A549 (cell line): ENCODE measurements around the gene KIF26A. TPM values are rescaled to one million over a fixed set of nuclear protein-coding genes. Genes with fewer than 3 reads are reported as not detected.

ENCODE experiments used
- ATAC-seq, 2 experiments: fragments of 200-7000 bp in 1 of 2; fragments of >200 bp in 1 of 2; cut with Nextera tagmentation in 1 of 2; cut with Tn5 transposase in 1 of 2; 3 replicates each; pipeline versions ENCODE4 v1.8.0 to v1.9.1; 2018 to 2020; ENCODE audit warnings: mild to moderate bottlenecking in 1 of 2, moderate library complexity in 1 of 2
- CTCF ChIA-PET: fragments of 300-600 bp; sonication (Branson Sonifier 250); formaldehyde crosslinking; extraction: SDS; loops from one replicate; lab custom pipeline; 2021; ENCODE audit warnings: antibody characterized with exemption, inconsistent platforms; lab: Yijun Ruan, JAX
- POLR2A ChIA-PET: fragments of 350-600 bp; formaldehyde crosslinking; extraction: SDS; loops from one replicate; lab custom pipeline; 2021; ENCODE audit warnings: antibody characterized with exemption, inconsistent platforms; lab: Yijun Ruan, JAX
- DNase-seq, 2 experiments: peaks; one replicate each; pipeline versions ENCODE4 v3.0.0 to v3.0.0-alpha.2; 2011 to 2016; ENCODE audit warnings: low read depth in 1 of 2, low spot score in 1 of 2
- FAIRE-seq: peaks from 2 replicates; lab custom pipeline; 2011; peaks lifted over from hg19 to GRCh38; lab: Jason Lieb, UNC
- H3K27ac ChIP-seq, 2 experiments: fragments of >200 bp; sonication (Bioruptor Twin); formaldehyde crosslinking; 3 replicates each; pipeline ENCODE4 v1.5.1; 2016 to 2017
- H3K4me1 ChIP-seq: fragments of >200 bp; sonication (Bioruptor Twin); formaldehyde crosslinking; 3 replicates; pipeline ENCODE4 v1.6.1; 2016
- H3K4me2 ChIP-seq: fragments of >200 bp; sonication (Bioruptor Twin); formaldehyde crosslinking; 3 replicates; pipeline ENCODE4 v1.6.1; 2016
- H3K4me3 ChIP-seq: fragments of >200 bp; sonication (Bioruptor Twin); formaldehyde crosslinking; 3 replicates; pipeline ENCODE4 v1.5.1; 2016
- H3K9me3 ChIP-seq: fragments of >200 bp; sonication (Bioruptor Twin); formaldehyde crosslinking; 3 replicates; pipeline ENCODE4 v1.6.1; 2016
- ATOH8 ChIP-seq: fragments of 250-450 bp; sonication (Bioruptor Pico); IDR thresholded peaks from 2 replicates; pipeline ENCODE4 v1.5.0; 2020; ENCODE audit warnings: low read depth, mild to moderate bottlenecking, moderate library complexity
- CBX2 ChIP-seq: fragments of 200-600 bp; sonication (generic); IDR thresholded peaks from 2 replicates; pipeline ENCODE4 v1.6.1; 2016; ENCODE audit warnings: low read depth, mild to moderate bottlenecking, borderline replicate concordance
- CEBPB ChIP-seq, 2 experiments: fragments of >200 bp in 1 of 2; sonication (Bioruptor Twin) in 1 of 2; formaldehyde crosslinking in 1 of 2; IDR thresholded peaks; 2 replicates each; pipeline ENCODE4 v1.6.1; 2012 to 2016
- CHD2 ChIP-seq: fragments of 150-350 bp; IDR thresholded peaks from 2 replicates; pipeline ENCODE4 v1.6.1; 2014; ENCODE audit warnings: low read length; ENCODE audit not compliant: partially characterized antibody
- EHF ChIP-seq: fragments of 250-450 bp; sonication (Bioruptor Pico); IDR thresholded peaks from 2 replicates; pipeline ENCODE4 v1.5.0; 2020; ENCODE audit warnings: mild to moderate bottlenecking
- EHMT2 ChIP-seq: fragments of 200-600 bp; sonication (generic); IDR thresholded peaks from 2 replicates; pipeline ENCODE4 v1.6.1; 2016; ENCODE audit warnings: antibody characterized with exemption, low read depth, mild to moderate bottlenecking, moderate library complexity
- EP300 ChIP-seq, 2 experiments: fragments of >200 bp; sonication (Bioruptor Twin); formaldehyde crosslinking; IDR thresholded peaks; 2 replicates in 1 of 2; 3 replicates in 1 of 2; pipeline ENCODE4 v1.6.1; 2016 to 2017
- FOSB ChIP-seq: fragments of 250-450 bp; sonication (Bioruptor Pico); IDR thresholded peaks from 2 replicates; pipeline ENCODE4 v1.5.0; 2020; ENCODE audit warnings: mild to moderate bottlenecking, moderate library complexity
- HMGXB4 ChIP-seq: fragments of 250-450 bp; sonication (Bioruptor Pico); IDR thresholded peaks from 2 replicates; pipeline ENCODE4 v1.5.0; 2021; ENCODE audit warnings: mild to moderate bottlenecking, moderate library complexity, borderline replicate concordance
- HOXA7 ChIP-seq: fragments of 250-450 bp; sonication (Bioruptor Pico); IDR thresholded peaks from 2 replicates; pipeline ENCODE4 v1.5.0; 2020; ENCODE audit warnings: mild to moderate bottlenecking, moderate library complexity
- HOXB5 ChIP-seq: fragments of 250-450 bp; sonication (Bioruptor Pico); IDR thresholded peaks from 2 replicates; pipeline ENCODE4 v1.5.0; 2020; ENCODE audit warnings: mild to moderate bottlenecking, moderate library complexity
- JUN ChIP-seq, 2 experiments: fragments of >200 bp; sonication (Bioruptor Twin); formaldehyde crosslinking; IDR thresholded peaks; 2 replicates in 1 of 2; 3 replicates in 1 of 2; pipeline ENCODE4 v1.6.1; 2016 to 2017
- JUNB ChIP-seq: fragments of >200 bp; sonication (Bioruptor Twin); formaldehyde crosslinking; IDR thresholded peaks from 2 replicates; pipeline ENCODE4 v1.6.1; 2016
- MAZ ChIP-seq: fragments of 150-350 bp; IDR thresholded peaks from 2 replicates; pipeline ENCODE4 v1.6.1; 2014; ENCODE audit warnings: antibody characterized with exemption, low read depth, low read length, borderline replicate concordance
- NFE2L2 ChIP-seq: fragments of 150-350 bp; conservative IDR thresholded peaks from 2 replicates; pipeline ENCODE4 v1.6.1; 2014; ENCODE audit warnings: low read length
- PBX3 ChIP-seq: IDR thresholded peaks from 2 replicates; pipeline ENCODE4 v1.6.1; 2012
- POLR2A ChIP-seq: IDR thresholded peaks from 2 replicates; pipeline ENCODE4 v1.6.1; 2012; ENCODE audit warnings: mild to moderate bottlenecking, low read length
- RCOR1 ChIP-seq: fragments of 150-350 bp; IDR thresholded peaks from 2 replicates; pipeline ENCODE4 v1.6.1; 2014; ENCODE audit warnings: antibody characterized with exemption, low read length, low read depth
- SMC3 ChIP-seq: fragments of >200 bp; sonication (Bioruptor Twin); formaldehyde crosslinking; IDR thresholded peaks from 3 replicates; pipeline ENCODE4 v1.6.1; 2018; ENCODE audit warnings: inconsistent platforms
- TP53 ChIP-seq: fragments of 250-450 bp; sonication (Bioruptor Pico); IDR thresholded peaks from 2 replicates; pipeline ENCODE4 v1.5.0; 2021; ENCODE audit warnings: mild to moderate bottlenecking, moderate library complexity
- ZC3H11A ChIP-seq: fragments of 450-650 bp; IDR thresholded peaks from 2 replicates; pipeline ENCODE4 v1.6.1; 2014; ENCODE audit warnings: antibody characterized with exemption, mild to moderate bottlenecking
- WGBS: methylation state at CpG from one replicate; pipeline ENCODE4 v1.1.6; 2017; ENCODE audit errors: missing lambda C conversion rate; 5-methylcytosine and 5-hydroxymethylcytosine counted together
- polyA plus RNA-seq, 4 experiments: library from polyadenylated mRNA; depleted of rRNA in 3 of 4; stranded (reverse); fragments of >200 nt; fragmentation: RNase III in 1 of 4; extraction: RNeasy Plus Mini Kit Qiagen cat#74134 plus additional on column Dnase treatment in 1 of 4; gene quantifications; 2 replicates in 3 of 4; 3 replicates in 1 of 4; pipeline ENCODE4 v1.2.3, GENCODE V29; 2011 to 2017
- TF ChIP-seq, protein P1 (sequence below): fragments of 450-650 bp; IDR thresholded peaks from 2 replicates; pipeline ENCODE4 v1.6.1; 2014; ENCODE audit warnings: antibody characterized with exemption
- TF ChIP-seq, protein P2 (sequence below): fragments of >200 bp; sonication (Bioruptor Twin); formaldehyde crosslinking; IDR thresholded peaks from 3 replicates; pipeline ENCODE4 v1.5.1; 2016

KIF26A gene
- polyA plus RNA-seq, 2 of the 4 experiments (the other 2 are of a cell fraction) = 0.28 to 2.3 TPM

- H3K4me1 ChIP-seq = no peaks in the 10 kb centered on the region
- FAIRE-seq (no peak), ATAC-seq (no peak), DNase-seq (no peak)
- H3K4me2 ChIP-seq = no peak overlapping the region
- 61% methylated on average over 9 of the region's 16 CpGs for WGBS
- H3K27ac ChIP-seq = no peak overlapping the region
- no peaks in the 10 kb centered on the region for H3K9me3 ChIP-seq
- ChIA-PET CTCF (interaction anchor here (0.6 to 1.5 kb wide), 2 partner anchors 8 to 463 kb away, joined by 4 to 5 read pairs; no protein-coding TSS in a partner anchor), POLR2A (no interaction called here)
- no peak overlapping the region for H3K4me3 ChIP-seq
- TF ChIP-seq HOXA7 (CRISPR knock-in tag) = no peak
- TF ChIP-seq POLR2A = no peak
- no peak for TF ChIP-seq EHMT2
- no peak for TF ChIP-seq HOXB5
- no peak for TF ChIP-seq ATOH8 (CRISPR knock-in tag)
- no peak for TF ChIP-seq EP300 (IDR thresholded peaks at IDR 0.05)
- no peak for TF ChIP-seq MAZ
- TF ChIP-seq RCOR1 = no peak
Measured at GRCh38 chr14:104101651-104102281, 36.6 kb upstream of the KIF26A start.

GRCh38 chr14:104102282-104102914, 36.0 kb upstream of the KIF26A start:
- no peak for DNase-seq
- no peak for FAIRE-seq
- Histone ChIP-seq H3K4me2 (no peak overlapping the region), H3K4me1 (no peaks in the 10 kb centered on the region), H3K27ac (no peak overlapping the region), H3K9me3 (no peaks in the 10 kb centered on the region), H3K4me3 (no peak overlapping the region)
- no peak for ATAC-seq
- ChIA-PET CTCF (interaction anchor here (0.6 to 1.5 kb wide), 2 partner anchors 9 to 462 kb away, joined by 4 to 5 read pairs; no protein-coding TSS in a partner anchor), POLR2A (no interaction called here)
- WGBS = 33% methylated on average over 8 of the region's 16 CpGs
- TF ChIP-seq FOSB (no peak), CHD2 (no peak), EHF (CRISPR knock-in tag) (no peak), CEBPB (IDR thresholded peaks at IDR 0.05) (no peak), NFE2L2 (no peak), HMGXB4 (CRISPR knock-in tag) (no peak), ZC3H11A (no peak), HOXB5 (no peak), SMC3 (no peak), JUN (IDR thresholded peaks at IDR 0.05) (no peak), PBX3 (no peak), JUNB (no peak), TP53 (CRISPR knock-in tag) (no peak), CBX2 (no peak), HOXA7 (CRISPR knock-in tag) (no peak)
- TF ChIP-seq, protein P1, sequence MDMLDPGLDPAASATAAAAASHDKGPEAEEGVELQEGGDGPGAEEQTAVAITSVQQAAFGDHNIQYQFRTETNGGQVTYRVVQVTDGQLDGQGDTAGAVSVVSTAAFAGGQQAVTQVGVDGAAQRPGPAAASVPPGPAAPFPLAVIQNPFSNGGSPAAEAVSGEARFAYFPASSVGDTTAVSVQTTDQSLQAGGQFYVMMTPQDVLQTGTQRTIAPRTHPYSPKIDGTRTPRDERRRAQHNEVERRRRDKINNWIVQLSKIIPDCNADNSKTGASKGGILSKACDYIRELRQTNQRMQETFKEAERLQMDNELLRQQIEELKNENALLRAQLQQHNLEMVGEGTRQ = no peak
- TF ChIP-seq, protein P2, sequence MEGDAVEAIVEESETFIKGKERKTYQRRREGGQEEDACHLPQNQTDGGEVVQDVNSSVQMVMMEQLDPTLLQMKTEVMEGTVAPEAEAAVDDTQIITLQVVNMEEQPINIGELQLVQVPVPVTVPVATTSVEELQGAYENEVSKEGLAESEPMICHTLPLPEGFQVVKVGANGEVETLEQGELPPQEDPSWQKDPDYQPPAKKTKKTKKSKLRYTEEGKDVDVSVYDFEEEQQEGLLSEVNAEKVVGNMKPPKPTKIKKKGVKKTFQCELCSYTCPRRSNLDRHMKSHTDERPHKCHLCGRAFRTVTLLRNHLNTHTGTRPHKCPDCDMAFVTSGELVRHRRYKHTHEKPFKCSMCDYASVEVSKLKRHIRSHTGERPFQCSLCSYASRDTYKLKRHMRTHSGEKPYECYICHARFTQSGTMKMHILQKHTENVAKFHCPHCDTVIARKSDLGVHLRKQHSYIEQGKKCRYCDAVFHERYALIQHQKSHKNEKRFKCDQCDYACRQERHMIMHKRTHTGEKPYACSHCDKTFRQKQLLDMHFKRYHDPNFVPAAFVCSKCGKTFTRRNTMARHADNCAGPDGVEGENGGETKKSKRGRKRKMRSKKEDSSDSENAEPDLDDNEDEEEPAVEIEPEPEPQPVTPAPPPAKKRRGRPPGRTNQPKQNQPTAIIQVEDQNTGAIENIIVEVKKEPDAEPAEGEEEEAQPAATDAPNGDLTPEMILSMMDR = no peak
